HG02798 (cell line): ENCODE data around the gene CA7.

Experiments
- ATAC-seq: cut with Tn5 transposase; IDR thresholded peaks from one replicate; pipeline ENCODE4 v1.9.1; 2021; ENCODE audit warnings: mild to moderate bottlenecking; ENCODE audit not compliant: unreplicated experiment, poor library complexity

CA7 gene

DNA sequence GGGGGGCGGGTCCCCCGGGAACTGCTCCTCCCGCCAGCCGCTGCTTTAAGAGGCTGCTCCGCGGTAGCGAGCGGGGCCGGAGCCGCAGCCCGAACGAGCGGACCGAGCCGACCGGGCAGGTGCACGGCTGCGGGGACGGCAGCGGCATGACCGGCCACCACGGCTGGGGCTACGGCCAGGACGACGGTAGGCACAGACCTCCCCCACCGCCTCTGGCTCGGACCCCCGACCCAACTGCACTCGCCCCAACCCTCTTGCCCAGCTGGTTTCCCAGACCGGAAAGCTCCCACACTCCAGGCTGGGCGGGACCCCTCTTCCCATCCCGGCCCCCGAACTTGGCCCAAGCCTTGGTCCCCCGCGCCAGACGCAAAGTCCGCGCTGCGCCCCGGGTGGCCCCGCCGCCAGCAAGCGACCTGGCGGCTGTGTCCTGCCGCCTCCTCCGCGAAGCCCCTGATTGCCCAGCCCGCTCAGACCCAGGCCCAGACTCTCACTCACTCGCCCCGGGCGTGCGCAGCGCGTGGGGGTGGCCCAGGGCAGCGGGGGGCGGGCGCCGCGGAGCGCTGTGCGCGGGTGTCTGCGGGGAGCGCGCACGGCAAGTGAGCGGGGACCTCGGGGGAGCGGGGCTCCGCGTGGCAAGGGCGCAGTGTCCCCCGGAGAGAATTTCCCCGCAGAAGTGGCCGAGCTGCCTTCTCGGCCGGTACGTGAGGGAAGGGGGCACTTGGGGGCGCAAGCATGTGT, at the start of gene CA7:
CA7 (plus strand) TSS at position 73 of the 738 bp plus-strand sequence; CDS start at position 147, 74 bp downstream.
- ATAC-seq = no peak

DNA sequence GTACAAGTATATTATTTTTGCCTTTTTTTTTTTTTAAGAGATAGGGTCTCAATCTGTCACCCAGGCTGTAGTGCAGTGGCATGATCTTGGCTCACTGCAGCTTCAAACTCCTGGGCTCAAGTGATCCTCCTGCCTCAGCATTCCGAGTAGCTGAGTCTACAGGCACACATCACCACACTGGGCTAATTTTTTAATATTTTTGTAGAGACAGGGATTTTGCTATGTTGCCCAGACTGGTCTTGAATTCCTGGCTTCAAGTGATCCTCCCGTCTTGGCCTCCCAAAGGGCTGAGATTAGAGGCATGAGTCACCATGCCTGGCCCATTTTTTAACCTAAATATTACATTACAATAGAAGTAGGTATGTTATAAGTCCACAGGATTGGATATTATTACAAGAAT, 46.1 kb upstream of the CA7 start:
- ATAC-seq = no peak

DNA sequence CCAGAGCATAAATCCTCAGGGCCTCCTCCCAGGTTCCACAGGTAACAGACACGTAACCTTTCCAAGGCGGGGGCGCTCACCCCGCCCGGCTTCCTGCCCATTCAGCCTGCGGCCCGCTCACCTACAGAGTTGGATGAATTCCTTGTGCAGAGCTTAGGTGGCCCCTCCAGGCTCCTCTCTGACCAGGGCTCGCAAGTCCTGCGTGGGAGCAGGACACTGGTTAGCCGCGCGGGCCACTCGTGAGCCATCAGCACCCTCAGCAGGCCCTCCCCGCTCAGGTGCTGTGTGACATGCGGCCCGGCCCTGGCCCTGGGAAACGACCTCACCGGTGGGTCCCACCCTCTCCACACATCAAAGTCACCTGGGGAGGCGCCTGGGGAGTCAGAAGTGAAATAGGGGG, 43.4 kb upstream of the CA7 start:
- ATAC-seq = no peak

DNA sequence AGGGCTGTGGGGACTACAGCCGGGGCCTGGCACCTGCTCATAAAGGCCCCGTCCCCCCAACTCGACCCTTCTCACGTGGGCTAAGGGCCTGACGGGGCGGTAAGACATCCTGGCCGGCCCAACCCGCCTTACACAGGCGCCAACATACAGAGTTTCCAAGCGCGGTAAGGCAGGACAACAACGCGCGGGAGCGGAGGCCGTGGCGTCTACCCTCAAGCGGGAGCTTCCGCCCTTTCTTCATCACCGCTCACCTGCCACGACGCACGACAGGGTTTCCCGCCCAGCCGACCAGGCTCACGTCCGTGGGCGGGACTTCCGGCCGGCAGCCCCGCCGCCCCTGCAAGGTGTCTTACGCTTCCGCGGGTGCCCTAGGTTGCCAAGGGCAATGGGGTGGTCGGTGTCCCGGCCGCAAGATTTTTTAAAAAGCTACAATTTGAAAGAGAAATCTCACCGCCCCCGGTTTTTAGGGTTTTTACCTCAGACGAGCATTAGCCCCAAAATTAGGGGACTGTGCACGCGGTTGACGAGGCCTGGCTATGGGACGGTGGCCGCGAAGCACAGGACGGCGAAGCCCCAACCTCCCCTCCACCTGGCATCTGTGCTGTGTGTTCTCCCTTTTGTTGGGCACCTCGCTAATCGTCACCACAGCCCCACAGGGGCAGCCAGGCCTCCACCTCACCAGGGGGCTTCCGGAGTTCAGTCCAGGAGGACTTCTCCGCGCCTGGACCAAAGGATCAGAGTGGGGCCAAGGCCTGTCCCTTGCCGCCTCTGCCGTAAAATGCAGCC, 42.7 kb upstream of the CA7 start, which contains the start of gene TERB1:
TERB1 (minus strand) TSS at position 265 of the 786 bp plus-strand sequence. CDS start 4,786 bp downstream, outside the sequence.
- ATAC-seq = no peak

GRCh38 chr16:66802159-66802558, 42.1 kb upstream of the CA7 start:
- ATAC-seq = no peak

DNA sequence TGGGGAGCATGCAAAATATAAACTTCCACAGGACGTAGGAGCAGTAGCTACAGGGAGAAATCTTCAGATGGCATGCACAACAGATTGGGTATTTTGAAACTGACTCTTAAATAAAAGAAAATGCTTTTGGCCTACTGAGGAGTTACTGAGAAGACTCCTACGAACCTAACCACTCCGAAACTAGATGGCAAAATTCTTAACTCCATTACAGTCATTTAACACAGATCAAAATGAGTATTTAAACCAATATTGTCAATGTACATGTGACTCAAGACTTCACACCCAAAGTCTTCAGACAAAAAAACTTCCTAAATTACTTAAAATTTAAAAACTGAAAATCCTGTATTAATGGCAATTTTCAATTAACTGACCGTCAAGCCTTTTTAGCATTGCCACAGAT, 34.4 kb upstream of the CA7 start:
- ATAC-seq = no peak

DNA sequence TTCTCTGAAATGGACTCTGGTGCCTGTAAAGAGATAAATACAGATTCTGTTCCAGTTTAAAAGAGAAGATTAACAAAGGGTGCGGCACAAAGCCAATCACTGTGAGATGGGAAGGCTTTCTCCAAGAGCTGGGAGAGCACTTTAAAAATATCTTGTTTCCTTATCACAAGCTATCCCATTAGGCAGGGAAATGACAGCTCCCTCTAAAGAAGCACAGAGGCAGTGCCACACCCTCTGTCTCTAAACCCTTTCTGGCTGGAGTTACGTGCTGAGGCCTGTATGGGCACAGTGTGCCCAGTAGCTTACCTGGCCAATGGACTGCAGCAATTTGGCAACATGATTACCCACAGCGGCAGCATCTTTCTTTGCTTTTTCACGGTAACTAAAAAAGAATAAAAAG, 33.8 kb upstream of the CA7 start:
- no peak for ATAC-seq

GRCh38 chr16:66811043-66811442, 33.2 kb upstream of the CA7 start:
- ATAC-seq = no peak

- ATAC-seq = no peak
Observed at GRCh38 chr16:66814734-66815133, 29.5 kb upstream of the CA7 start.

DNA sequence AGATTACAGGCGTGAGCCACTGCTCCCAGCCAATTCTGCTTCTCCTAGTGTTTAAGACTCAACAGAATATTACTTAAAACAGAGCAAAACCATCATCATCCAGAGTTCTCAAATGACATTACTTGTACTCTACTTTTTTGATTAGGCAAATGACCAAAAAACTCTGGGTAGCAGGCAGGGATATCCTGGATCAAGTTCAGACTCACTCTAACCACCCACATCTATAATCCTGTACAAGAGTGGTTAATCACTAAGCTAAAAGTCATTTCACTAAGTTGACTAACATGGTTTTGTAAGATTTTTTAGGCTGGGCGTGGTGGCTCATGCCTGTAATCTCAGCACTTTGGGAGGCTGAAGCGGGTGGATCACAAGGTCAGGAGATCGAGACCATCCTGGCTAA, 20.2 kb upstream of the CA7 start:
- ATAC-seq = no peak

GRCh38 chr16:66830422-66831404, 13.5 kb upstream of the CA7 start, which contains the start of gene NAE1:
Gene NAE1, minus strand, starts transcription at chr16:66830976. Its CDS starts 77 bp downstream, at chr16:66830899.
- ATAC-seq = peak; percentile 95

- no peak for ATAC-seq
Observed at GRCh38 chr16:66832190-66832589, 12.0 kb upstream of the CA7 start.

- no peak for ATAC-seq
Observed at GRCh38 chr16:66832661-66833305, 11.4 kb upstream of the CA7 start.

DNA sequence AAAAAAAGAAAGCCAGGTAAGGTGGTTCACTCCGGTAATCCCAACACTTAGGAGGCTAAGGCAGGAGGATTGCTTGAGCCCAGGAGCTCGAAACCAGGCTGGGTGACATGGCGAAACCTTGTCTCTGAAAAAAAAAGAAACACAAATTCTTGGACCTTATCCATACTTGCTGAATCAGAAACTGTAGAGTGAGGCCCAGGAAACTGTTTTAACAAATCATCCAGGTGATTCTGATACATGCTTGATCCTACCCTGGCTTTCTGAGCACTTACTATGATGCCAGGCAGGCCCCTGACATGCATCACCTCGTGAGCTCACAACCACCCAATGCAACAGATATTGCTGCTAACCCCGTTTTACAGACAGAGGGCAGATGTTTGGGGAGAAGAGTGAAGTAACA, 9.5 kb upstream of the CA7 start:
- ATAC-seq = no peak

- ATAC-seq = no peak
Observed at GRCh38 chr16:66840883-66841282, 3.3 kb upstream of the CA7 start.

GRCh38 chr16:66841366-66841765, 2.8 kb upstream of the CA7 start:
- ATAC-seq = no peak

GRCh38 chr16:66842765-66843164, 1.4 kb upstream of the CA7 start:
- no peak for ATAC-seq

DNA sequence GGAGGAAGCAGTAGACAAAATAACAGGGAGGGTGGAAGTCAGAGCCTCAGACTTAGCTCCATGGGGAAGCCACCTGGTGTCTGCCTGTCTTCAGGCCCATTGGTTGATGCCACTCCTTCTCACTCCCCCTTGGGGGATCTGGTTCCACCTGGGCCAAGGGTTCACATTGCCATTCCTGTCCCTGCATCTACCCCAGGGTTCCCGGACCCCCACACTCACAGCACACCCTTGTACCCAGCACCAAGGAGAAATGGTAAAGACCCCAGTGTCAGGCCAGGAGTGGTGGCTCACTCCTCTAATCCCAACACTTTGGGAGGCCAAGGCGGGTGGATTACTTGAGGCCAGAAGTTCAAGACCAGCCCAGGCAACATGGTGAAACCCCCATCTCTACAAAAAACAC, 1.0 kb upstream of the CA7 start:
- ATAC-seq = no peak

- ATAC-seq = no peak
Observed at GRCh38 chr16:66844009-66844341, 239 bp upstream of the CA7 start.

- ATAC-seq = no peak
Observed at GRCh38 chr16:66845080-66845410, 831 bp downstream of the CA7 start.
